Pons (tissue), 1 donor: ENCODE measurements around the gene SLC26A11.
A peak's percentile ranks its signal among the peaks of the same experiment; 100 is the strongest.
"Not testable (repeated sequence)": the region's sequence is repeated elsewhere in the genome, so short reads cannot be mapped to it uniquely, and the experiment has no call there.

Experiments used
- DNase-seq: peaks from one replicate; pipeline ENCODE4 v3.0.0-alpha.2; 2016; ENCODE audit warnings: low spot score

The SLC26A11 gene

DNA sequence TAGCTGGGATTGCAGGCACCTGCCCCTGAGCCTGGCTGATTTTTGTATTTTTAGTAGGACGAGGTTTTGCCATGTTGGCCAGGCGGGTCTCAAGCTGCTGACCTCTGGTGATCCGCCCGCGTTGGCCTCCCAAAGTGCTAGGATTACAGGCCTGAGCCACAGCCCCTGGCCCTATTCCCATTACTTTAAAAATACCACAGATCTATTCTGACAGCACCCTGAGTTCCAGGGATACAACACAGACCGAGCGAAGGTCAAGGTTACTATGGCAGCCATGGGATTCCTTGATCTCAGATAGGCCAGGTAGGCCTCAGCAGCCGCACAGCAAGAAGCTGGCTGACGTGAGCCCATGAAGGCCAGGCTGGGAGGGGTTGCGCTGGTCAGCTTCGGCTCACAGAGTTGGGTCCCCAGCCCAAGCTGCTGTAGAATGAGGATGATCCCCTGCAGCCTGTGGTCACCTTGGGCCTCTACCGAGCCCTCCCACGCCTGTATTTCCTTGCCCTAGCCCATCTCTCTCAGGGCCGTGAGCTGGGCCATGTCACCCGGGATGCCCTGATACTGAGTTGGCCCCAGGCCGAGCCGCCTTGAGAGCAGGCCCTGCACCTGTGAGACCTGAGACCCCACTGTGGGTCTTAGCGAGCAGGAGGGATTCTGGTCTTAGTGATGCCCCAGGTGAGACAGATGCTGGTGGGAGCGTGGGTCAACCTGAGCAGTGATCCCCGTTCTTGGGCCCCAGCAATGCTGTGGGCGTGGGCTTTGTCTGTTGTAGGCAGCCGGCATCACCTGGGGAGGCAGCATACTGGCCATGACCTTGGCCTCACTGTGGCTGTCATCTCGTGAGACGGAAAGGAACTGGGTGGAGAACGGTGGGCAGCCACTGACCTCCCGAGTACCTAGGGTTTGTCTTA, 23.6 kb downstream of the SLC26A11 start:
- no peak for DNase-seq

DNA sequence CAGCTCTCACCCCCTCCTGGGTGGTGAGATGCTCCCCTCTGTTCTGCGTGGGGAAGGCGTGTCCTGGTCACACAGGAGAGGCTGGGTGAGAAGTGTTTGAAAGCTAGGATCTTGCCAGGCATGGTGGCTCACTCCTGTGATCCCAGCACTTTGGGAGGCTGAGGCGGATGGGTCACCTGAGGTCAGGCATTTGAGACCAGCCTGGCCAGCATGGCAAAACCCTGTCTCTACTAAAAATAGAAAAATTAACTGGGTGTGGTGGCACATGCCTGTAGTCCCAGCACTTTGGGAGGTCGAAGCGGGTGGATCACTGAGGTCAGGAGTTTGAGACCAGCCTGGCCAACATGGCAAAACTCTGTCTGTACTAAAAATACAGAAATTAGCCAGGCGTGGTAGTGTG, 24.2 kb downstream of the SLC26A11 start:
- not testable (repeated sequence) for DNase-seq

DNA sequence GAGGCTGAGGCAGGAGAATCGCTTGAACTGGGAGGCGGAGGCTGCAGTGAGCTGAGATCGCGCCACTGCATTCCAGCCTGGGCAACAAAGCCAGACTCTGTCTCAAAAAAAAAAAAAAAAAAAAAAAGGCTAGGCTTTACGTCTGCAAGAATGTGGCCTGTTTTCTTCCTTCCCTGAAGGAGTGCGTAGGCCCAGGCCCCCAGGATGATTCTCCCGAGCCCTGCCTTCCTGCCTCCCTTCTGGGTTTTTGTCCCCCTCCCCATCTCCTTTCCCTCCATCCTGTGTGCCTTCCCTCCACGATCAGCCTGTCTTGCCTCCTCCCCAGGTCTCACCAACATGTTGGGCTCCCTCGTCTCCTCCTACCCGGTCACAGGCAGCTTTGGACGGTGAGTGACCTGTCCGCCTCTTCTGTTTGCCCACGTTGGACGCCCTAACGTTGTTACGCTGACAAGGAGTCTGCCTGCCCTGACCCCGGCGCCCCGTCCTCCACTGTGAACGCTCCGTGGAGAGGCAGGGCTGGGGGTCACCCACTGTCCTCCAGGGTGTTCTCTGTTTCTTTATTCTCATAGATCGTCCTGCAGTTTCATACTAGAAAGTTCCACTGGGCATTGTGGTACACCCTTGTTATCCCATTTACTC, 24.8 kb downstream of the SLC26A11 start:
- no peak for DNase-seq

DNA sequence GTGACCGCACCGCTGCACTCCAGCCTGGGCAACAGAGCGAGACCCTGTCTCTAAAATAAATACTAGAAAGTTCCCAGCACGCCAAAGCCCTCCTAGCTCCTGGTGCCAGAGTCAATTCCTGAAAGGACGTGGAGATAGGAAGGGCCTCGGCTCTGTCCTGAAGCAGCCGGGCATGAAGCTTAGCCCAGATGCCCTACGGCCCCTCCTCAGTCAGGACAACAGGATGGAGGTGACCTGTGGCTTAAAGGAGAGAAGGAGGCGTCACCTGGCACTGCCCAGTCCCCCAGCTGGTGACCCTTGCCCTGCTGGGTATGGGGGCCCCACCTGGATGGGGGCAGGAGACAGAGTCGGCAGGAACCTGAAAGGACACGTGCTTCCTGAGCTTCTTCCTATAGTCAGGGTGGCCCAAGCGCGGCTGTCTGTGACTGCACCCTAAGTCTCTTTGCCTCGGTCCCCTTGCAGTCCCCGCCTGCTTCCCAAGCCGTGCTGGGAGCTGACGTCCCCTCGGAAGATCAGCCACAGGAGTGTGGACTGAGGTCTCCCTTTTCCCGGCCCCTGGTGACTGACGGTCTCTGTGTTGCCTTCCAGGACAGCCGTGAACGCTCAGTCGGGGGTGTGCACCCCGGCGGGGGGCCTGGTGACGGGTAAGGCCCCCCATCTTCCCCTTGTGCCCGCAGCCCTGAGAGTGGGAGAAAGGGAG, 25.5 kb downstream of the SLC26A11 start:
- DNase-seq, result no peak

DNA sequence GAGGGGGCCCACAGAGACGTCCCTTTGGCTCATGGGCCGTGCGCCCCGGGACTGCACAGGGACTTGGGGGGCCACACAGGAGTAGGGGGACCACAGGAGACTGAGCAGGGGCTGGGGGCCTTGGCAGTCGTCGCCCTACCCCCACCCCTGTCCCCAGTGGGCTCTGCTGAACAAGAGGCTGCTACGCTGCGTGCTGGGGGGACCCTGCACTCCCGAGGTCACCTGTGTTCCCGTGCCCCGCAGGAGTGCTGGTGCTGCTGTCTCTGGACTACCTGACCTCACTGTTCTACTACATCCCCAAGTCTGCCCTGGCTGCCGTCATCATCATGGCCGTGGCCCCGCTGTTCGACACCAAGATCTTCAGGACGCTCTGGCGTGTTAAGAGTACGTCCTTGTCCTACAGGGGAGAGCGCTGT, 26.0 kb downstream of the SLC26A11 start:
- no peak for DNase-seq

DNA sequence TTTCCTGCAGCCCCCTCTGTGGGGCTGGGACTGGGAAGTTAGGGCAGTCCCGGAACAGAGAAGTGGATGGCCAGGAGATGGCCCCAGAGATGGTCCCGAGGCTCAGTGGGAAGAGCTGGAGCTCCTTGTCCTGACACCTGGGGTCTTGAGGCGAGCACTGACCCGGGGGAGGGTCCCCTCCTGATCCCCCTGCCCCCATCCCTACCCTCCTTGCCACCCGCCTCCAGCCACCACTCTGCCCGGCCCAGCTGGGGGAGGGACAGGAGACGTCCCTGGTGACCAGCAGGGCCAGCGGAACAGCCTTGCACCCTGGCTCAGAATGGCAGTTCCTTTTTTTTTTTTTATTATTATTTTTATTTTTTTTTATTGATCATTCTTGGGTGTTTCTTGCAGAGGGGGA, 26.5 kb downstream of the SLC26A11 start:
- DNase-seq, result no peak

DNA sequence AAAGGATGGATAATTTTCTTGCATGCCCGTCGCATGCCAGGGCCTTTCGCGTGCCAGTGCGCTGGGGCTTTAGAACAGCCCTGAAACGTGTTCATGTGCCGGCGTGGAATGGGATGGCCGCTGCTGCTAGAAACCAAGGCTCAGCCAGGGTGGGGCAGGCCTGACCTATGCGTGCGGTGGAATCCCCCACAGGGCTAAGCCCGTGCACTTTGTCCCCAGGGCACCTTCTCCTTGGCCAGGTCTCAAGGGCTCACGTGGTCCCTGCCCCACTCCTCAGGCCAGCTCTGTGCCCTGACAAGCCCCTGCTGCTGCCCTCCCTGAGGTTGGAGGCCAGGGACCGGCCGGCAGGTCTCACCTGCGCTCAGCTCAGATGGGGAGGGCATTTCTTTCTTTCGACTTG, 27.3 kb downstream of the SLC26A11 start:
- DNase-seq, result no peak

DNA sequence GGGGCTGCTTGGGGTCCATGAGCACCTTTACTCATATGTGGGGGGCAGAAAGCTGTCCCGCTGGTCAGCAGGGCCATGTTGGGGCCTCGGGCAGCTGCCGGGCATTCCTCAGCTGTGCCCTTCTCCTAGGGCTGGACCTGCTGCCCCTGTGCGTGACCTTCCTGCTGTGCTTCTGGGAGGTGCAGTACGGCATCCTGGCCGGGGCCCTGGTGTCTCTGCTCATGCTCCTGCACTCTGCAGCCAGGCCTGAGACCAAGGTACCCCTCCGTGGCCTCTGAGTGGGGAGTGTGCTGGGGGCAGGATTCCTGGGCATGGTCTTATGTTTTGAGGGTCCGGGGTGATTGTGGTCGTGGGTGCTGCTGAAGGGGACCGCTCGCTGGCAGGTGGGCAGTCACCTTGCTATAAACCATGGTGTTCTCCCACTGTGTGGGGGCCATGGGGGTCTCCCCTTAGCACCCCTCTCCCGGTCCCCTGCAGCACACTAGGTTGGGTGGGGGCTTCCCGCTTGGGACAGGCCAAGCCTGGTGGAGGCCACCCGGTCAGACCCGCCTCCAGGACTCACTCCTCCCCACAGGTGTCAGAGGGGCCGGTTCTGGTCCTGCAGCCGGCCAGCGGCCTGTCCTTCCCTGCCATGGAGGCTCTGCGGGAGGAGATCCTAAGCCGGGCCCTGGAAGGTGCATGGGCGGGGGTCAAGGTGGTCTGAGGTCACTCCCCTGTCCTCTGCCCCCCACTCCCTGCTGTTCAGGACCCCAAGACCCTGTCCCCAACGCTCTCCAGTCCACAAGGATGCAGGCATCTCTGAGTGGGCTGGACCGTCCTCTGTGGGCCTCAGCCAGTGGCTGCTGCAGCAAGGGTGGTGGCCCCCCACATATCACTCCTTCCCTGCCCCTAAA, 28.0 kb downstream of the SLC26A11 start:
- no peak for DNase-seq

DNA sequence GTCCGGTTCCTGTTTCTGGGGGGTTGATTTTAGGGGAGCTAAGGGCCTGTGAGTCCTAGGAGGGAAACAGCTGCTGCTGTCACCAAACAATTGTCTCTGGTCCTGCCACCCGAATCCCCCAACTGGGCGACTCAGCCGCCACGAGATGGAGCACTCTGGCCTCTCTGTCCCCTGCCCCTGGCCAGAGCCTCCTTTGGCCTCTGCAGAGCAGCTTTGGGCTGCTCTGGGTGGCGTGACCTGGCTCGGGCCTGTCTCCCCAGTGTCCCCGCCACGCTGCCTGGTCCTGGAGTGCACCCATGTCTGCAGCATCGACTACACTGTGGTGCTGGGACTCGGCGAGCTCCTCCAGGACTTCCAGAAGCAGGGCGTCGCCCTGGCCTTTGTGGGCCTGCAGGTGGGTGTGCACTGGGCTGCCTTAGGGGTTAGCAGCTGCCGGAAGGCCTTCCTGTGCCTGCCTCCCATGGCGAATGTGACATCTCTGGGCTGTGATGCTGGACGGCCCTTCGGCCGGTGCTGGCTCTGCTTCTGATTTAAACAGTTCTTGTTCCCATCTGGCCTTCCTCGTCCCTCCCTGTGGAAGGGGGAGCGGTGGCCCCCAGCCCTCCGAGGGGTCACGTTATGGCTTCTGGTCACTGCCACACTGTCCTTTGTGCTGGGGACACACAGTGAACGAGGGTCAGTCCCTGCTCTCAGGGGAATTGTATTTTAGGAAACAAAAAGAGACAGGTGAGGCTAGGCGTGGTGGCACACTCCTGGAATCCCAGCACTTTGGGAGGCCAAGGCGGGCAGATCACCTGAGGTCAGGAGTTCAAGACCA, 28.9 kb downstream of the SLC26A11 start:
- no peak for DNase-seq

DNA sequence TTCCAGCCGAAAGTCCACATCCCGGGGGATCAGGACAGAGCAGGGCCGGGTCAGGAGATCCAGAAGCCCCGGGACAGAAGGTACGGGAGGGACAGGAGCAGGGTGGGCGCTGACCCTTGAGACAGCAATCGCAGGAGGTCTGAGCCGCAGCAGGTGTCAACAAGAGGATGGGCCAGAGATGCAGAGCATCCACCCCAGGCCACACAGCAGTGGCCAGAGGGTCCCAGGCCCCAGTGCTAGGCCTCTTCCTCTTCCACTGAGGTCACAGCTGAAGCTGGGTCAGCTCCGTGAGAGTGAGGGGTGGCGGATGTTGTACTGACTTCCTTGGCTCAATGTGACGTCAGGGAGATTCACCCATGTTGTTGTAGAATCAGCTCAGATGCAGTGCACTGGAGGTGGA, 31.7 kb downstream of the SLC26A11 start:
- DNase-seq, result no peak

DNA sequence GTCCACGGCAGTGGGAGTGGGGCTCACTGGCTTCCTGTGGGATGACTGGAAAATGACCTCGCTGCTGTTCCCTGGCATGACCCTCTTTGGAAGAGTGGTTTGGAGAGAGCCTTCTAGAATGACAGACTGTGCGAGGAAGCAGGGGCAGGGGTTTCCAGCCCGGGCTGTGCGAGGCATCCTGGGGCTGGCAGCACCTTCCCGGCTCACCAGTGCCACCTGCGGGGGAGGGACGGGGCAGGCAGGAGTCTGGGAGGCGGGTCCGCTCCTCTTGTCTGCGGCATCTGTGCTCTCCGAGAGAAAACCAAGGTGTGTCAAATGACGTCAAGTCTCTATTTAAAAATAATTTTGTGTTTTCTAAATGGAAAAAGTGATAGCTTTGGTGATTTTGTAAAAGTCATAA, 32.6 kb downstream of the SLC26A11 start:
- DNase-seq, result no peak

DNA sequence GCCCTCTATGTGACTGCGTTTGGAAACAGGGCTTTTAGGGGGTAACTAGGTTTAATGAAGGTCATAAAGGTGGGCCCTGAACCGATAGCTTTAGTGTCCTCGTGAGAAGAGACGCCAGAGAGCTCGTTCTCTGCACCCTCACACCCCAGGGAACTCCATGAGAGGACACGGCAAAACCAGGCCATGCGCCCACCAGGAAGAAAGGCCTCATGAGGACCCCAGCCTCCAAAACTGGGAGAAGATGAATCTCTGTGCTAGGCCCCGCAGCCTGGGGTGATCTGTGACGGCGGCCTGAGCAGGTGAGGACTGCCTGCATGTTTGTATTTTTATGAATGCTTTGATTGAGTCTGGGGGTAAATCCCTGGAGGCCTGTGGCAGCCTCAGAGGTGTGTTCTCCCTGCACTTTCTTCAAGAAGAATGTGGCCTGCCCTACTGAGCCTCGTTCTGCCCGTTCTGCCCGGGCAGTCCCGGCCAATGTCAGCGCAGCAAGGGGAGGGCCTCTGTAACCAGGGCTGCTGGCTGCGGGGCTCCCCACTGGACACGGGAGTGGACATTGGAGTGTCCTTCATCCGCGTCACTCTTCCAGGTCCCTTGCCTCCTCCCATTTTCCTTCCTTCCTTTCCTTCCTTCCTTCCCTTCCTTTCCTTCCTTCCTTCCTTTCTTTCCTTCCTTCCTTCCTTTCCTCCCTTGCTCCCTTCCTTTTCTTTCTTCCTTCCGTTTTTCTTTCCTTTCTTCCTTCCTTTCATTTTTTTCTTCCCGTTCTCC, 33.6 kb downstream of the SLC26A11 start:
- DNase-seq, result no peak

DNA sequence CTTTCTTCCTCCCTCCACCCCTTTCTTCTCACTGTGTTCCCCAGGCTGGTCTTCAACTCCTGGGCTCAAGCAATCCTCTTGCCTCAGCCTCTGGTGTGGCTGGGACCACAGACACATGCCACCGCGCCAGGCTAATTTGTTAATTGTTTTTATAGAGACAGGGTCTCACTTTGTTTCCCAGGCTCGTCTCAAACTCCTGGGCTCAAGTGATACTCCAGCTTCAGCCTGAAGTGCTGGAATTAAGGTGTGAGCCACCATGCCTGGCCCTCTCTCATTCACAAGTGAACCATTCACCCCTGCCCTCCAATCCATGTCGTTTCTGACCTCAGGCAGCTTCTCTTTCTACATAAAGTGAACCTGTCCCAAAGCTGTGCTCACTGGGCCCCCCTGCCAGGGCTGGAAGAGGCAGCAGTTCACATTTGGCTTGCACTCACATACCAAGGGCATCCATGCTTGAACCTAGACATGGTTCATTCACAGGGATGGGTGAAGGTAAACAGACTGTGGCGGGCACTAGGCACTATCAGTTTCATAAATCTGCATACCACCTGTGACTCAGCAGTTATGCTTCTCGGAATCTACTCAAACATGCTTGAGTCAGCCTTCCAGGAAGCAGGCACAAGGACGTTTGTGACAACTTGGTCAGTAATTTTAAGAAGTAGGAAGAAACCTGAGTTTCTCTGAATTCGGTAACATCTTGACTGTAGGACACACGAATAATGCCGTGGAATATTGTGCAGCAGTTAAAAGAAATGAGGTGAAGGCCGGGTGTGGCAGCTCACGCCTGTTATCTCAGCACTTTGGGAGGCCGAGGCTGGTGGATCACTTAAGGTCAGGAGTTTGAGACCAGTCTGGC, 34.4 kb downstream of the SLC26A11 start:
- DNase-seq, result no peak

DNA sequence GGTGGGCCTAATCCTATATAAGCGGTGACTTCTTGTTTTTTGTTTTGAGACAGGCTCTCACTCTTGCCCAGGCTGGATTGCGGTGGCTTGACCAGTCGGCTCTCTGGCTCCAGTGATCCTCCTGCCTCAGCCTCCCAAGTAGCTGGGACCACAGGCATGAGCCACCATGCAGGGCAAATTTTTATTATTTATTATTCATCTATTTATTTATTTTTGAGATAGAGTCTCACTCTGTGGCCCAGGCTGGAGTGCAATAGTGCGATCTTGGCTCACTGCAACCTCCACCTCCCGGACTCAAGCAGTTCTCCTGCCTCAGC, 35.8 kb downstream of the SLC26A11 start:
- DNase-seq, result no peak

DNA sequence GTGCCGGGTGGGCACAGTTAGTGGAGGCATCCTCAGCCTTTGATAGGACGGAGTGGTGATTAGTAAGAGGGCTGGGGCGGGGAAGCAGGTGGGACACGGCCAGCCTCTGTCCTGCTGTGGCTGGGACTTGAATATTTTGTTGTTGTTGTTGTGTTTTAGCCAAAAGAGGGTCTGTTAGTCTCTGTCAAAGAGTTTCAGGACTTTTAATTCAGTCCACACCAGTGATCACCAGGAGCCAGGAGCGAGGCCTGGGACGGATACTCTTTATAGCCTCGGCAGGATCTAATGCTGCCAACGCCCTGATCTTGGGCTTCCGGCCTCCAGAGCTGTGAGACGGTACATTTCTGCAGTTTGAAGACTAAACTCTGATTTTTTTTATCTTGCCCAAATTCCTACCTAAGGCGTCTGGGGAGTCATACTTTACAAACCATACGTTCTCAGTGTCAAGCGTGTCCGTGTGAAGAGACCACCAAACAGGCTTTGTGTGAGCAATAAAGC, 37.5 kb downstream of the SLC26A11 start:
- DNase-seq, result no peak

DNA sequence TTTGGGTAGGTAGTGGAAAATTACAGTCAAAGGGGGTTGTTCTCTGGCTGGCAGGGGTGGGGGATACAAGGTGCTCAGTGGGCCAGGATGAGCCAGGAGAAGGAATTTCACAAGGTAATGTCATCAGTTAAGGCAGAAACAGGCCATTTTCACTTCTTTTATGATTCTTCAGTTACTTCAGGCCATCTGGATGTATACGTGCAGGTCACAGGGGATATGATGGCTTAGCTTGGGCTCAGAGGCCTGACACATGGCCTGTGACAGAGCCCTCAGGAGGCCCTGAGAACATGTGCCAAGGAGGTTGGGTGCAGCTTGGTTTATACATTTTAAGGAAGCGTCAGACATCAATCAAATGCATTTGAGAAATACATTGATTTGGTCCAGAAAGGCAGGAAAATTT, 38.1 kb downstream of the SLC26A11 start:
- DNase-seq, result not testable (repeated sequence)

DNA sequence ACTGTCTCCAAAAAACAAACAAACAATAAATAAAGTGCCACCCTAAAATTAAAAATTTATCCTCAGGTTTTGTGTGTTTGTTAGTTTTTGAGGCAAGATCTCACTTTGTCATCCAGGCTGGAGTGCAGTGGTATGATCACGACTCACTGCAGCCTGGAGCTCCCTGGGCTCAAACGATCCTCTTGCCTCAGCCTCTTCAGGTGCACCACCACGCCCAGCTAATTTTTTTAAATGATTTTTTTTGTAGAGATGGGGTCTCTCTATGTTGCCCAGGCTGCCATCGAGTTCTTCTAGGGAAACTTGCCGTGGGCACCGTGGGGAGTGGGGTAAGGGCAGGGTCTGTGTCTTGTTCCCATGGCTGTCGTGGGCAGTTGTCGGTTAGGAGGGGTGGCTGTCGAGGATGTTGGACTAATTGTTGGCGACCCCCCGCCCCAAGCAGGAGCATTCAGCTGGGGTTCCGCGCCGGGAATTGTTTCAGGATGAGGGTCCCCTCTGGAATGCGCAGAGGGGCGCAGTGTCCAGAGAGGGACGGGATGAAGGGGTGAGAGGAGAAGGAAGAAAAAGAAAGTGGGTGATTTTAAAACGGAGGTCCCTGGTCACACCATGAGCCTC, 39.3 kb downstream of the SLC26A11 start:
- DNase-seq, result no peak

DNA sequence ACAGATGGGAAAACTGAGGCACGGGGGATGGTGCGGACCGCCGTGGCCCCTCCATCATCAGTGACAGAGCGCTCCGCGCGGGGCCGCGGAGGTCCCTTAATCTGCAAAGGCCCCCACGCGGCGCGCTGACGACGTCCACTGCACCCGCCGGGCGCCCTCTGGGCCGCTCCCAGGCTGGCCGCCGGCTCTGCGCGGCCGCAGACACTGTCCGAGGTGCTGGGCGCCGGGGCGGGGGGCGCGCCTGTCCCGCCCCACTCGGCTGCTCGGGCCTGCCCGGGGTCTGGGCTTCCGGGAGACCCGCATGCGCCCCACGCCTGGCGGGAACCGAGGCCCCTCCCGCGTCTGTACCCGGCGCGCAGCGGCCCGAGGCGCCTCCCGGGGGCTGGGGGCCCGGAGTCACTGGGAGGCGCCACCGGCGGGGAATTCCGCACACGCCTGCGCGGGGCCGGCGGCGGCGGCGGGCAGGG, 39.9 kb downstream of the SLC26A11 start:
- DNase-seq, result peak; percentile 34

DNA sequence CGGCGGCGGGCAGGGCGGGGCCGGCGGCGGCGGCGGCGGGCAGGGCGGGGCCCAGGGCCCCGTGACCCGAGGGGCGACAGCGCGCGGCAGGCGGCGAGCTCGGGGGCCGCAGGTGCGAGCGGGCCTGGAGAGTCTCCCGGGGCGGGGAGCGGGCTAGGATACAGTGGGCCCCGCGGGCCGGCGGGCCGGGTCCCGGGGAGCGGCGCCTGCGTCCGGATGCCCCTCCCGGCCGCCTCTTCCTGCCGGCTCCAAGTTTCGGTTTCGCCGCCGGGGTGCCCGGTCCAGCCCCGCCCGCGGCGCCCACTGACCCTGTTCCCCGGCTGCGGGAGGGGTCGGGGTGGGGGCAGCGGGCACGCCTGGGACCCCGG, 40.5 kb downstream of the SLC26A11 start, which contains the start of gene RNF213:
RNF213 (plus strand) TSS at position 62 of the 368 bp plus-strand sequence. CDS start 2,830 bp downstream, outside the sequence.
- no peak for DNase-seq
